NCI-H128 (cell line): ENCODE measurements around the gene TRAF1.

ENCODE experiments used
- DNase-seq: peaks from one replicate; lab custom pipeline; 2025; ENCODE audit not compliant: unreplicated experiment; lab: John Stamatoyannopoulos, UW

The TRAF1 gene

GRCh38 chr9:120872791-120873502 lies 53.6 kb downstream of the TRAF1 start:
- DNase-seq = no peak

DNA sequence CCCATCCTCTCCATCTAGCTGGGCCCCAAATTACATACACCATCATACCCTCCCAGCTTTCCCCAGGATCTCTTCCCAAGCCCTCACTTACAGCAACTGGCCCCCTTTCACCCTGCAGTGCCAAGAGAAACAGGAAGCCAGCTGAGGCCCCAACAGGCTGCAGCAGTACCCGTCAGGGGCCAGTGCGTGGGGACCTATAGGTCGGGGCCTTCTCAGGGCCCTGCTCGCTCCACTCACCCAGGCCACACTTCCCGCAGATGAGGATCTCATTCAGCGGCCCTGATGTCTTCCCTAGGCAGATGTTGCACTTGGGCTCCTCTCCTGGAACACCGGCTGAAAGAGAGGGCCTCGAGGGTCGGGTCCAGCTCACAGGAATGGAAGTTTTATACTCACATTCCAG lies 56.4 kb downstream of the TRAF1 start:
- DNase-seq = no peak

DNA sequence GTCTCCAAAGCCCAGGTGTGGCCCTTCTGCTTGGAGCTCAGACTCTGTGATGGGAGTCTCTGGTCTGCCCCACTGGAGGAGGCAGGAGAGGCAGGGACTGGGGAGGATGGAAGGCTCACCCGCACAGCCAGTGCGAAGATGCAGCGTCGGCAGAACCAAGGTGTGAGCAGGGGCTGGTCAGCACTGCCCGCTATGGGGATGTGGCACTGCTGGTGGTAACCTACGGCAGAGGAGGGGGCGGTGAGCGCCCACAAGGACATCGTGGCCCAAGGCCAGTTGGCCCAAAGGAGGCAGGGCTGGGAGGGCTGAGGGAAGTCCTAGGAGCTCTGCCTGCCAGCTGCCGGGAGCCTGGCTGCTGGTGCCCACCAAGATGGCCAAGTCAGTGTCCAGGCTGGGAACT lies 56.9 kb downstream of the TRAF1 start:
- no peak for DNase-seq

- no peak for DNase-seq
These were observed 57.3 kb downstream of the TRAF1 start for GRCh38 chr9:120869360-120869687.

DNA sequence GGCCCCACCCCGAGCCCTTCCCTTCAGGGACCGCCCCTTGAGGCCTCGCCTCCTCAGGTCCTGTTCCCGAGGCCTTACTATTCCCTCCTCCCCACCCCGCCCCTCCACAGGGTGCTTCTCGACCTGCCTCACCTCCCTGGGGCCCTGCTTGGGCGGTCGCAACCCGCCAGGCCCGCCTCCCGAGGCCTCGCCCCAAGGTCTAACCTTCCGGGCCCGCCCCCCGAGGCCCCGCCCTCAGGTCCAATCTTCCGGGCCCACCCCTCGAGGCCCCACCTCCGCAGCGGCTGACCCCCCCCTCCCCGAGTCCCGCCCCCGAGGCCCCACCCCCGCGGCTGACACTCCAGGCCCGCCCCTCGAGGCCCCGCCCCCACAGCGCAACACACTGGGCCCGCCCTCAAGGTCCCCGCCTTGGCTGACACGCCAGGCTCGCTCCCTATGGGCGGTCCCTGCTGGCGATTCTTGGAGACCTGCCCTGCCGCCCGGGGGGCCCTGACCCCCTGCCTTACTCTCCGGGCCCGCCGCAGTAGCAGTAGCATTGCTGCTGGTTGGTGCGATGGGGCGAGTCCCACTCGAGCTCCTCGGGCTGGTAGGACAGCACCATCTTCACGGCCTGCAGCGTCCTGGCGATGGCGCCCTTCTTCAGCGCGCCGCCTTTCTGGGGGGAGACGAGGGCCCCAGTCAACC lies 57.8 kb downstream of the TRAF1 start:
- no peak for DNase-seq

- DNase-seq = no peak
These were observed 58.3 kb downstream of the TRAF1 start for GRCh38 chr9:120868339-120868675.

- no peak for DNase-seq
These were observed 58.8 kb downstream of the TRAF1 start for GRCh38 chr9:120867676-120868338.

DNA sequence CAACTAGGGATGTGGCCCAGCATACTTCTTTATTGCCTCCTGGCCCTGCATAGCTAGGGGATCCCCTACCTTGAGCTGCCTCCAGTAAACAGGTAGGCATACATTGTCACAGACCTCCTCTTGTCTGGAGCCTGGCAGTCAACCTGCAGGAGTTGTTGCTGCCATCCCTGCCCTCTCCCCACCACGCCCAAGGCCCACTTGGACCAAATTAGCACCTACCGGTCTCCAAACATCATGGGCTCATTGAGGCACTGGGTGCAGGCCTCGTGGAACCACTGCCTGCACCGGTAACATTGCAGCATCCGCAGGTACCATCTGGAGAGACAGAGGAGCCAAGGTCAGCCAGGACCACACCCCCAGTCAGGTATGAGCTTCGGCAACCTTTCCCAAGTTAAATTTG lies 59.9 kb downstream of the TRAF1 start:
- DNase-seq = no peak

DNA sequence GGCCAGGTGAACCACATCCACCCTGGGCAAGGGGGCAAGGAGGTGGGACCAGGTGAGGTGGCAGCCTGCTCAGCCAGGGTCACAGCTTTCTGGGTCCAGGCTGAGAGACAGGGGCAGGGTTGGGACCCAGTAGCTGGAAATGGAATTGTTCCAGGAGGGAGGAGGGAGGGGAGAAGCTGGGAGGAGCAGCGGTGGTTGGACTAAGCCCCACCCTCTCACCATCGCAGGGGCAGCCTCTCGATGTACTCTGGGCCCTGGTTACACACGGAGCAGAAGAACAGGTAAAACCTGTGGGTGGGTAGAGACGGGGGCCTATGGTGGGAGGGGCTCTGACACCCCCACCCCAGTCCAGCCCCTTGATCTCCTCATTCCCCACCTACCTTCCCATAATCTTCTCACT lies 60.8 kb downstream of the TRAF1 start:
- DNase-seq = no peak

GRCh38 chr9:120865176-120865575 lies 61.4 kb downstream of the TRAF1 start:
- DNase-seq = no peak

DNA sequence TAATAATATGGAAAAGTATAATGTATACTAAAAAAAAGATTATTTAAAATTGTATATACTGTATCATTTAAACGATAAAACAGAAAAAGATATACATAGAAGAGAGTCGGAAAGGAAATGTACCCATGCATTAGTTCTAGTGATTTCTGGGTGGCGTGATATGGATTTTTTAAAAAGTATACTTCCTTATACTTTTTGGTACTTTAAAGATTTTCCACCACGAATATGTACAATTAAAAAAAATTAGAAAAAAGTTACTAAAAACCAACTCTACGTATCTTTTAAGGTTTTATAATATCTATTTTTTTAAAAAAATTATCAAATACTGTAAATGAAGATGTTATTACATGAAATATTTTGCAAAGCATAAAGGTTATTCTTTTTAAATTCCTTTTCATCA lies 61.9 kb downstream of the TRAF1 start:
- no peak for DNase-seq

- DNase-seq = no peak
These were observed 62.8 kb downstream of the TRAF1 start for GRCh38 chr9:120863833-120864232.

- no peak for DNase-seq
These were observed 64.1 kb downstream of the TRAF1 start for GRCh38 chr9:120862452-120862851.

DNA sequence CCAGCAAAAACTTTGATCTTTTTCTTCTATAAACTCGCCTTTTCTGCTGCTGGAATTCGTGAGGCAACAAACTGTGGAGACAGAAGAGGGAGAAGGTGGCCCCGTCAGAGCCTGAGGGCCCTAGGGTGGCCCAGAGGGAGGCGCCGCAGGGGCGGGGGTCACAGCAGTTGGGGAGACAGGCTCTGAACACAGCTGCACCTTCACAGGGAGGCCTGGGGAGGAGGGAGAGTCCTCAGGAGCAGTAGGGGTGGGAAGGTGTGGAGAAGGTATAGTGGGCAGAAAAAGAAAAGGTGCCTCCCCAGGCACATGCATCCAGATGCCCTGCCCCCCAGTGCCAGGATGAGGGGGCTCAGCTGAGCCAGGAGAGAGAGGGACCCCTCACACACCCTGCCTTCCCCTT lies 64.7 kb downstream of the TRAF1 start:
- no peak for DNase-seq

DNA sequence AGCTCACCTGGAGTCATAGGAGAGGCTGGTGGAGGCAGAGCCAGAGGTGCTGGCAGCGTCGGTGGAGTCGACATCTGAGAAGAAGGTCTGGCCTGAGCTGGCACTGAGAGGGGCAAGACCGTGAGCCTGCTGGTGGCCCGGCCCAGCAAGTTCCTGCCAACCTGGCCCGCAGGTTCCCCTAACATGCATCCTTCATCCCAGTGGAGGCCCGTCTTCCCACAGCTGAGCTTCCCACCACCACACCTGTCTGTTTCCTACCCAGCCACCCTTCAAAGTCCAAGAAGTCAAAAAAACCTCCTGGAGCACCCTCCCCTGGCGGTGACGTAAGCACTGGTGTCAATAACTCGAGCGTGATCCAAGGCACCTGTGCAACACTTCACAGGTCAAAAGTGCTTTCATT lies 66.5 kb downstream of the TRAF1 start:
- DNase-seq = no peak

- no peak for DNase-seq
These were observed 67.2 kb downstream of the TRAF1 start for GRCh38 chr9:120859361-120859760.

GRCh38 chr9:120857902-120858301 lies 68.7 kb downstream of the TRAF1 start:
- no peak for DNase-seq

- DNase-seq = no peak
These were observed 69.1 kb downstream of the TRAF1 start for GRCh38 chr9:120857481-120857880.

- DNase-seq = no peak
These were observed 69.9 kb downstream of the TRAF1 start for GRCh38 chr9:120856700-120857099.

DNA sequence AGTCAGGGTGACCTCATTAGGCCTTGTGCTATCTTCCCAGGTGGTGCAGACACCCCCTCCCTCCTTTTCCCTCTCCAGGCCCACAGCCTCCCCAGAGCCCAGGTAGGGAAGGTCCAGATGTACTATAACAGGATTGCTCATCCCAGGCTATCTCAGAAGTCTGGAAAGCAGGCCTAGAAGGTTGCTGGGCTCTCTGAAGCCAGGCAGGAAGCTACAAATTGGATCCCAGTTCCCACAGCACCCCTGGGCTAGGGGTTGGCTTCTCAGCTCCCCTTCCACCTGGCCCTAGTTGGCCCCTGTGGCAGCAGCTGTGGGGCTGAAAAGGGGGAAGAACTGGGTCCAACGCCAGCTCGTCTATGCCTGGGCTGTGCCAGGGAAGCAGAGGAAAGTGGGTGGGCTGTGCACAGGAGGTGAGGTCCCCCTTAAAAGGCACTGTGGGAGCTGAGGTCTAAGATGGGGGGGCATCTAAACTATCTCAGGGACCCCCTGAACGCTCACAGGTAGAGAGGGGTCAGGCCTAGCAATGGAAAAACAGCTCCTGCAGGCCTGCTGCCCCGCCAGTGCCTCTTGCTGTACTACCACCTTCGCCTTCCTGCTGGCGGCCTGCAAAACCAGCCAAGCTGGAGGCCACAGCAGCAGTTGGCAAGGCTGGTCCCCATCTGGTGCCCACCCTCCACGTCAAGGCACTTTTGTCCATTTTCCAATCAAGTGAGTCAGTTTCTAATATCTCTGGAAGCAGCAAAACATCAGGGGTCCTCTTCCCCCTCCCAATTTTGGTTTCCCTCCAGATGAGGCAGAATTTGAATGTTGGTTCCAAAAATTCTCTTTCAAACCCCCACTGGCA lies 70.5 kb downstream of the TRAF1 start:
- no peak for DNase-seq

GRCh38 chr9:120854596-120855327 lies 71.8 kb downstream of the TRAF1 start:
- no peak for DNase-seq
